Vagina (tissue), 2 donors: Measurements from ENCODE around the gene FRMPD1. TPM values are rescaled to one million over a fixed set of nuclear protein-coding genes. Genes with fewer than 3 reads are reported as not detected.
A peak's percentile ranks its signal among the peaks of the same experiment; 100 is the strongest.

Experiments used
- DNase-seq, 2 donors: peaks; one replicate each; pipeline ENCODE4 v3.0.0-alpha.2; 2017; ENCODE audit errors: extremely low spot score in 2 of 2
- H3K27ac ChIP-seq: fragments of 200-600 bp; sonication (generic); one replicate; pipeline ENCODE4 v1.5.1; 2019
- H3K27me3 ChIP-seq: fragments of 200-600 bp; sonication (generic); one replicate; pipeline ENCODE4 v1.5.1; 2019
- H3K36me3 ChIP-seq, 2 donors: fragments of 200-600 bp; sonication (generic); one replicate each; pipeline ENCODE4 v1.5.1; 2017 to 2019
- H3K4me1 ChIP-seq: fragments of 200-600 bp; sonication (generic); one replicate; pipeline ENCODE4 v1.5.1; 2019
- H3K4me3 ChIP-seq, 2 donors: fragments of 200-600 bp; sonication (generic); 1 replicate in 1 of 2; 2 replicates in 1 of 2; pipeline ENCODE4 v1.5.1; 2016 to 2019
- H3K9me3 ChIP-seq: fragments of 200-600 bp; sonication (generic); one replicate; pipeline ENCODE4 v1.5.1; 2019
- POLR2A ChIP-seq, 2 donors: fragments of 450-650 bp; IDR thresholded peaks; one replicate each; pipeline ENCODE4 v1.6.1; 2017; ENCODE audit warnings: antibody characterized with exemption in 2 of 2, mild to moderate bottlenecking in 2 of 2, moderate library complexity in 2 of 2
- POLR2AphosphoS5 ChIP-seq, 2 donors: sonication (generic); formaldehyde crosslinking; IDR thresholded peaks; one replicate each; pipeline ENCODE4 v1.9.0; 2017; ENCODE audit warnings: antibody characterized with exemption in 2 of 2, mild to moderate bottlenecking in 2 of 2, low read depth in 1 of 2; ENCODE audit not compliant: insufficient read depth in 1 of 2
- intact Hi-C: fragments of 100-400 bp; cut with DNase I; formaldehyde crosslinking; loops from one replicate; pipeline ENCODE4 v1.15.1; 2023
- total RNA-seq: library from RNA; depleted of rRNA; stranded (reverse); fragments of >200 nt; gene quantifications from one replicate; pipeline ENCODE4 v1.2.3, GENCODE V29; 2016
- TF ChIP-seq, protein P1 (sequence below), 3 experiments: fragments of 450-650 bp in 2 of 3; fragments of 200-600 bp in 1 of 3; sonication (generic) in 1 of 3; IDR thresholded peaks; one replicate each; pipeline ENCODE4 v1.5.1; 2017 to 2019; ENCODE audit warnings: antibody characterized with exemption in 3 of 3, mild to moderate bottlenecking in 2 of 3, moderate library complexity in 2 of 3

Gene FRMPD1
- total RNA-seq, 1 donor from 2014 or later = 0.98 TPM

DNA sequence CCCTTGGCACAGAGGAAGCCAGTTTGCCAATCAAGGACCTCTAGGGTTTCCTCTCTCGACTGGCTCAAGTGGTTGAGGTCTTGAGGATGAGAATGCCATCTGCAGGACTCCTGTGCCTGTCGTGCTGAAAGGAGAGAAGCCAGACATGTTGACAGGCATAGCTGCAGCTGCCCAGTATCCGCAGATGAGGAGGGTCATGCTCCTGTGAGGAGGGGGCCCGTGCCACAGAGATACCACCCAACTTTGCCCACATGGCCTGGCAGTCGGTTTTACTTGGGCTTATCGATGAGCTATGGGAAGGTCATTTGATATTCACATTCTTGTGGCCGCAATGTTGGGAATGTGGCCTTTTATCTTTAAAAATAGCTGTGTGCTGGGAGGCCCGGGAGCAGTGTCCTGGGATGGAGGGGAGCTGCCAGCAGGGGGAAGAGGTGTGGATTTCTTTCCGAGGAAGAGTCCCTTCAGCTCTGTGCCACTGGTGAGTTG lies 17.4 kb downstream of the FRMPD1 start:
- Histone ChIP-seq H3K9me3 (no peaks in the 10 kb centered on the region), H3K27me3 (no peaks in the 10 kb centered on the region), H3K27ac (no peak overlapping the region), H3K4me1 (no peaks in the 10 kb centered on the region), H3K36me3 (no peaks in the 10 kb centered on the region), H3K4me3 (no peak overlapping the region)
- TF ChIP-seq, protein P1, sequence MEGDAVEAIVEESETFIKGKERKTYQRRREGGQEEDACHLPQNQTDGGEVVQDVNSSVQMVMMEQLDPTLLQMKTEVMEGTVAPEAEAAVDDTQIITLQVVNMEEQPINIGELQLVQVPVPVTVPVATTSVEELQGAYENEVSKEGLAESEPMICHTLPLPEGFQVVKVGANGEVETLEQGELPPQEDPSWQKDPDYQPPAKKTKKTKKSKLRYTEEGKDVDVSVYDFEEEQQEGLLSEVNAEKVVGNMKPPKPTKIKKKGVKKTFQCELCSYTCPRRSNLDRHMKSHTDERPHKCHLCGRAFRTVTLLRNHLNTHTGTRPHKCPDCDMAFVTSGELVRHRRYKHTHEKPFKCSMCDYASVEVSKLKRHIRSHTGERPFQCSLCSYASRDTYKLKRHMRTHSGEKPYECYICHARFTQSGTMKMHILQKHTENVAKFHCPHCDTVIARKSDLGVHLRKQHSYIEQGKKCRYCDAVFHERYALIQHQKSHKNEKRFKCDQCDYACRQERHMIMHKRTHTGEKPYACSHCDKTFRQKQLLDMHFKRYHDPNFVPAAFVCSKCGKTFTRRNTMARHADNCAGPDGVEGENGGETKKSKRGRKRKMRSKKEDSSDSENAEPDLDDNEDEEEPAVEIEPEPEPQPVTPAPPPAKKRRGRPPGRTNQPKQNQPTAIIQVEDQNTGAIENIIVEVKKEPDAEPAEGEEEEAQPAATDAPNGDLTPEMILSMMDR (IDR thresholded peaks at IDR 0.05) = no peak
- no peak for TF ChIP-seq POLR2AphosphoS5 (IDR thresholded peaks at IDR 0.05; ENCODE audit: insufficient read depth in 1 of 2, low read depth in 1 of 2)
- TF ChIP-seq POLR2A (IDR thresholded peaks at IDR 0.05) = no peak
- no peak for DNase-seq
- intact Hi-C loops = no loop called here

DNA sequence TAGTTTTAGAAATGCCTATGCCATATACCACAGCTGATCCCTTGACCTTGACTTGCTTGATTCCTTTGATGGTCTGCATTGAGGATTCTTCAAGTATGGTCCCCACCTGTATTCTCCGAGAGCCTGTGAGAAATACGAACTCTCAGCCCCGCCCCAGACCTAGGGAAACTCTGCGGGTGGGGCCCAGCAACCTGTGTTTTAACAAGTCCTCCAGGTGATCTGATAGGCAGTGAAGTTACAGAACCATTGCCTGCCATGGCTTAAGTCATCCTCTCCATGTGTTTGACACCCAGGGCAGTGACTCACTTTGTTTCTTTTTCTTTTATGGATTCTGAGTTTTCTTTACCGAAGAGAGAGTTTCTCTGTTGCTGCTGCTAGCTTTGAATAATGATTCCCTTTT lies 18.5 kb downstream of the FRMPD1 start:
- Histone ChIP-seq H3K9me3 (no peaks in the 10 kb centered on the region), H3K4me1 (no peaks in the 10 kb centered on the region), H3K36me3 (no peaks in the 10 kb centered on the region), H3K27ac (no peak overlapping the region), H3K27me3 (no peaks in the 10 kb centered on the region), H3K4me3 (no peak overlapping the region)
- TF ChIP-seq, protein P1 (IDR thresholded peaks at IDR 0.05) = no peak
- TF ChIP-seq POLR2A (IDR thresholded peaks at IDR 0.05) (no peak), POLR2AphosphoS5 (IDR thresholded peaks at IDR 0.05; ENCODE audit: insufficient read depth in 1 of 2, low read depth in 1 of 2) (no peak)
- intact Hi-C loops = no loop called here
- no peak for DNase-seq

DNA sequence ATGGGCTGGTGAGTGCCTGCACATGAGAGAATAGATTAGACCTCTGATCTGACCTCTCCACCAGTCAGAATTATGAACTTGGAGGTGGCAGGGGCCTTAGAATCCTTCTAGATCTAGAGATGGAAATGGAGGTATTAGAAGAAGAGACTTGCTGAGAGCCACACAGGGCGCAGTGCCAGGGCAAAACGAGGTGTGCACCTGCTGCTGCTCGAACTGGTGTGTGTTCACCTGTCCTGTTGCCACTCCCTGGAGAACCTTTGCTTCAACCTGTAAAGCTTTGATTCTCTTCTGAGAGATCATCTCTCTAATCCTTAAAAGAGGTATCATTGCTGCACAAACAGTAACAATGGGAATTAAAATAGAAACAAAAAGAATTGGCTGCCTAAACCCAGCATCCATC lies 24.9 kb downstream of the FRMPD1 start:
- intact Hi-C loops = no loop called here
- no peaks in the 10 kb centered on the region for H3K4me1 ChIP-seq
- no peak overlapping the region for H3K4me3 ChIP-seq
- DNase-seq = peak in 1 of 2 donors; percentile 72
- TF ChIP-seq POLR2AphosphoS5 (IDR thresholded peaks at IDR 0.05; ENCODE audit: insufficient read depth in 1 of 2, low read depth in 1 of 2) (no peak), POLR2A (IDR thresholded peaks at IDR 0.05) (no peak)
- TF ChIP-seq, protein P1 (IDR thresholded peaks at IDR 0.05) = no peak
- no peaks in the 10 kb centered on the region for H3K27me3 ChIP-seq
- no peaks in the 10 kb centered on the region for H3K36me3 ChIP-seq
- no peak overlapping the region for H3K27ac ChIP-seq
- no peaks in the 10 kb centered on the region for H3K9me3 ChIP-seq

DNA sequence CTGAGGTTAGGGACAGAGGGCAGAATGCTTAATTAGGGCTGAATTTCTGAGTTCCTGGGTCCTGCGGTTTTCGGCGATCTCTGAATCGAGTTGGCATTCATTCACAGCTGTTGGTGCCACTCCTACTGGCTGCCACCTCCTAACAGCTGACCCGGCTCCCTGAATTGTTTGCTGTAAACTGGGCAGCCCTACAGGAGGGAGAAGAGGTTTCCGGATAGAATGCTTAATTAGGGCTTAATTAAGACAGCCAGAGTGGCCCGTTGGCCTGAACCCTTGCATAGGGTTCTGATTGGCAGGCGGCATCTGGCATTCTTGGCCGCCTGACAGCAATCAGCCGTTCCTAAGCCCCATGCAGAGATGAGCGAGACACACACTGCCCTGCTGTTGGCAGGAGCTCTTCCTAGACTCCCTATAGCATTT lies 25.7 kb downstream of the FRMPD1 start:
- no peak overlapping the region for H3K27ac ChIP-seq
- no peaks in the 10 kb centered on the region for H3K36me3 ChIP-seq
- H3K4me3 ChIP-seq = no peak overlapping the region
- no peaks in the 10 kb centered on the region for H3K4me1 ChIP-seq
- no peak for TF ChIP-seq POLR2AphosphoS5 (IDR thresholded peaks at IDR 0.05; ENCODE audit: insufficient read depth in 1 of 2, low read depth in 1 of 2)
- TF ChIP-seq, protein P1 (IDR thresholded peaks at IDR 0.05) = no peak
- no peak for TF ChIP-seq POLR2A (IDR thresholded peaks at IDR 0.05)
- H3K27me3 ChIP-seq = no peaks in the 10 kb centered on the region
- intact Hi-C loops = no loop called here
- DNase-seq = peak in 1 of 2 donors; percentile 77
- no peaks in the 10 kb centered on the region for H3K9me3 ChIP-seq

DNA sequence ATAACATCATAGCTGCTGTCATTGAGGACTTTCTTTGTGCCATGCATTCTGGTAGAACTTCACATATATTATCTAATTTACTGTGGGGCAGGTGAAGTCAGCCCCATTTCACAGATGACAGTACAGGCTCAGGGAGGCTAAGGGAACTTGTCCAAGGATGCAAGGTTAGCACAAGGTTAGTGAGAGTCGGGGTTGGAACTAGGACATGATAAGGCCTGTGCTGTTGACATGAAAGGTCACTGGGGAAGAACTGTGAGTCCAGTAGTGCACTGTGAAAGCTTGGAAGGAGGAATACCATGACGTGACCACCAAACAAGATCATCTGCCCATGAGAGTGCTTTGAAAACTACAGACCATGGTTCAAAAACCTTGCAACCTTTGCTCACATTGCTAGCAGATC lies 26.7 kb downstream of the FRMPD1 start:
- intact Hi-C loops = no loop called here
- DNase-seq = peak in 1 of 2 donors; percentile 16
- no peaks in the 10 kb centered on the region for H3K27me3 ChIP-seq
- no peaks in the 10 kb centered on the region for H3K4me1 ChIP-seq
- H3K36me3 ChIP-seq = no peaks in the 10 kb centered on the region
- no peaks in the 10 kb centered on the region for H3K9me3 ChIP-seq
- H3K4me3 ChIP-seq = no peak overlapping the region
- TF ChIP-seq POLR2A (IDR thresholded peaks at IDR 0.05) (no peak), POLR2AphosphoS5 (IDR thresholded peaks at IDR 0.05; ENCODE audit: insufficient read depth in 1 of 2, low read depth in 1 of 2) (no peak)
- TF ChIP-seq, protein P1 (IDR thresholded peaks at IDR 0.05) = no peak
- no peak overlapping the region for H3K27ac ChIP-seq
